Measurements from ENCODE around the gene EGF.
"Not testable (repeated sequence)": the region's sequence is repeated elsewhere in the genome, so short reads cannot be mapped to it uniquely, and the experiment has no call there.

EGF gene

DNA sequence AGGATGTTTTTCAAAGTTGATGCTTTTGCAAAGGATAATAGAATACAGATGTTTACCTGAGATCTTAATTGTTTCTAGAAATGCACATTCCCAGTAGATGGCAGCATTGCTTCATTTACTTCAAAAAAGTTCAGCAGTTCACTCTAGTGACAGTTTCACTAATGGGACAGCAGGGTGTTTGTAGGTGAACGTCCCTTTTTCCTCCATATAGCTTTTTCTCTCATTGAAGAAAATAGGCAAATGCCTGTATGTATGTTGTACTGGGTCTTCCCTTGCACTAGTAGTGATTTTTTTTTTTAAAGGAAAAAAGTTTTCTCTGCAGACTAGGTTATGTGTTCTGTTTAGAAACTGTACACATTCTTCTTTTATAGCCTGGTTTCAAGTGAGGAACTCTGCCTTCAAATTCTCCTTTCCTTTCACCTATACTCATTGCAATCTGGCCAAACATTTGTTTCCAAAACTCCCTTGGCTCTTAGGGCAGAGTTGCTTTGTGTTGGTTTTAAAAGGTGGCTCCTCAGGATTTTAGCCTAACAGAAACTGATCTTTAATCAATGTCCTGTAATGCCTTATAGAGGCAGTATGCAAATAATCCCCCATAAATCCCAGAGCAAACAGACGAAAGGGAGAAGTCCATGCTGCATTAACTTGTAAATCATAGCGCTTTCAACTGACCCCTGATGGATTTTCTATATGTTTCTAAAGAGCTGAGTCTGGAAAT, 86.3 kb downstream of the EGF start:
- no peak for DNase-seq

DNA sequence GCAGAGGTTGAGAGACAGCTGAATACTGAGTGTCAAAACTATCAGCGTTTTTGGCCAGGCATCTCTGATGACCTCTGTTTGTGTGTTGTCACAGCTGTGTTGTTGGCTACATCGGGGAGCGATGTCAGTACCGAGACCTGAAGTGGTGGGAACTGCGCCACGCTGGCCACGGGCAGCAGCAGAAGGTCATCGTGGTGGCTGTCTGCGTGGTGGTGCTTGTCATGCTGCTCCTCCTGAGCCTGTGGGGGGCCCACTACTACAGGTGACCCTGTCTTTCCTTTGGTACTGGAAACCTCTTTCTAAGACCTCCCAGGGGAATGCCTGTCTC, 86.9 kb downstream of the EGF start:
- DNase-seq = no peak

DNA sequence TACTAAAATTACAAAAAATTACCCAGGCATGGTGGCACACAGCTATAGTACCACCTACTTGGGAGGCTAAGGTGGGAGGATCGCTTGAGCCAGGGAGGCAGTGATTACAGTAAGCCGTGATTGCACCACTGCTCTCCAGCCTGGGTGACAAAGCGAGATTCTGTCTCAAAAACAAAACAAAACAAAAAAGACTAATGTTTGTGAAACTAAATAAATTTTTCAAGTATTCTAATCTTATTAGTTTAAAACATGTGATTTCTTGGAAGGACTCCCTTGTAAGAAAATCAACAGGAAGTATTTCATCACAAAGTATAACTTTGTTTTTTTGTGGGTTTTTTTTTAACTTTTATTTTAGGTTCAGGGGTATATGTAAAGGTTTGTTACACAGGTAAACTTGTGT, 89.6 kb downstream of the EGF start:
- DNase-seq = no peak

DNA sequence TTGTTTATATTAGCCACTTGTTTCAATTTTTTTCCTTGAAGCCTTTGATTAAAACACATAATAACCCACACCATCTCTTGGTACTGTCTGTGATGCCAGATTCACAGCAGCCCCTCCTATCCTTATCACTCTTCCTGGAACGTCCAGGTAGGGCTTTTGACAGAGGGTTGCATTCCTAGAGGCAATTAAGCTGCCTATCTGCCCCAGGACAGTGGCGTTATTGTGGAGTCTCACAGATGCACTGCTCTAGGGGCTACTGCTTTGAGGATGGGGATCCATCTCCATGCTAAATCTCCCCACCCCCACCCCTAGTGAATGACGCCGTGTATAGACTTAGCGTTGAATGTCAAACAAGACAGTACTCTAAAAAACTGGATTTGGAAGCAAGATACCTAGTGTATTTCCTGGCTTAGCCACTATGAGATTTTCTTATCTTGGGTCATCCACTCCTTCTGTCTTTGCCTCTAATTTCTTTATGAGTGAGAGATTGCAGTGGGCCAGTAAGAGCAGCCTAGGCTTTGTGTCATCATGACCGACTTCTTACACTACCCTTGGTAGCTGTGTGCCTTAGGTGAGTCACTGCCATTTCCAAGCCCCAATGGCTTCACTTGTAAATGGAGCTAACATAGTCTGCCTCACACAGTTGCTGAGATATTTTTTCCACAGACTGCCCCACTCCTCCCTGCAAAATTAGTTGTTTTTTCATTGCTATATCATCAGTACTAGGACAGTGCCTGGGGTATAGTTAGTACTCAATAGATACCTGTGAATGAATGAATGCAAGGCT, 90.9 kb downstream of the EGF start:
- no peak for DNase-seq

DNA sequence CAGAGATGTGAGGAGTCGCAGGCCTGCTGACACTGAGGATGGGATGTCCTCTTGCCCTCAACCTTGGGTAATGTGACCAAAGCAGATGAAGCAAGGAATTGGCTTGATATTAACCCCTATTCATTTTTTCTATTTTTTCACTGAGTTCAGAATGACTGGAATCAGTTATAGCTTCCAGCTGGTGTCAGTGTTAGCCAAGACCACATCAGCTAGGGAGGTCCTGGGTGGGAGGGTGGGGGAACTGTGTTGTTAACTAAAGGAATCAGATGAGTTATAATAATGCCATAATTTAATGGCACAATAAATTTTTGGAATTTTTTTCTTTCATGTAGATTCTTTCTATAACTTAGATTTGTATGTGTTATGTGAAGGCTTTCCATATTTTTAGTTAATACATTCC, 91.9 kb downstream of the EGF start:
- no peak for DNase-seq

DNA sequence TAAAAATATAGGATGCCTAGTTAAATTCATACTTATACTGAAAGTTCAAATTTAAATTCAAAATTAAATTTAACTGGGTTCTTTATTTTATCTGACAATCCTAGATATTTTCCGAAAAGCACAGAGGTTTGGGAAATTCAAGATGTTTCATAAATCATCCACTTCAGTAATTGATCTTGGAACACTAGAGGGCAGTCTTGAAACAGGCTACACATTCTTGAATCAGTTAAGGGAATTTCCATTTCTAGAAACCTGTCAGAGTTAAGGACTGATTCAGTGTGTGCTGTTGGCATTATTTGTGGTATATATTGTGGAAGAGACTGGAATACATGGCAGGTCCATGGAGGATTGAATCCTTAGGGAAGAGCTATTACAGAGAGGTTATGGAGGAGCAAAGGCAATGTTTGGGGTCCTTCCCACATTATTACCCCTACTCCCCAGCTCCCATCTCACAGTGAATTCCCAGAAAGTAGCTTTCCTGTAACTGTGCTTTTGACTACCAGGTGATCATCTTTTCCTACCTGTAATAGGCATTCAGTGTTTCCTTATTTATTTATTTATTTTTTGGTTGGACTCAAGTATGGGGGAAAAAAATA, 92.9 kb downstream of the EGF start:
- peak in 1 of 14 donors; percentile 5 for DNase-seq

DNA sequence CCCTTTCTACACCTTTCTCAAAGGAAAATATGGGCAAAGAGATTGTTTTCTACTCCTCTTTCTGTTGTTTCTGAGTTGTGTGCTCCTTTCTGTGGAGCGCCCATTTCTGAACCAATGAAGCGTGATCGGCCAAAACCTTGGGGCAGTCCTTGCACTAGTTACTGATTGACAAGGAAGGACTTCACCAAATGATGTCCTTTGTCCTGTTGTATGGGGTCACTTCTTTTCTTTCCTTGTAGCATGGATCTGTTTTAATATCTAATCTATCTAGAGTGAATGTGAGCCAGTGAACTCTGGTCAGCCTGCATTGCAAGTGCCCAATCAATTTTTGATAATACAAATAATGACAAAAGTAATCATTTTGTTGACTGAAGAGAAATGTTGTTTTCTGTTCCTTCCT, 94.5 kb downstream of the EGF start:
- no peak for DNase-seq

DNA sequence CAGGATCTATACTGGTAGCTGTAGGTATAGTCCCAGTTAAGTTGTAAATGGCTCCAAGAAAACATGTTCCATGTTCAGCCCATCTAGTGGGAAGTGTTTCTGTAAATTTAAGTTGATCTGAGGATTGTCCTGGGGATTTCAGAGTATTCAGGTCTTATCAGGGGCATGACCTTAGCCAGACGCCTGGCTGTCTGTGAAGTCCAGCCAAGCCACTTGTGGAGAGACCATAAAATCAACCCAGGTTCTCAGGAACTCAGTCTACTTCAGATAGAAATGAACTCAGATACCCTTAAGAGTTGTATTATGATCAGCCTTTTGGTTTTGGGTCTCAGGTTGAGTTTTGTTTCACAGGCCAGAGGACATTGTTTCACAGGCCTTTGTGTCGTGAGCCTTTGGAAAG, 95.9 kb downstream of the EGF start:
- no peak for DNase-seq

DNA sequence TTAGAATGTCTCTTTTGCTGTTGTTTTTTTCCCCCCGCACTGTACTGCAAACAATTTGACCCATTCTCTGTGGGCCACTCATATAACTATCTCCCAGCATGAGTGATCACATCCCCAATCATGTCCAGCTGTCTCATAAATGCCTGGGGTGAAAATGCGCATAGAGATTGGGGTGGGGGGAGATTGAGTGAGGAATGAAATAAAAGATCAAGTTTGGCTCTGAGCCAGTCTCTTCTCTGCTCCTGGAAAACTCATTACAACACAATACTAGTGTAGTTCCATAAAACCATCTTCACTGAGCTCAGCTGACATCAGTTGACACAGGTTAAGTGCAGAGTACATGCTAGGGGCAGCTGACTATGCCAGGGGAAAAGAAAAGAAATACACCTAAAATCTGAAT, 96.9 kb downstream of the EGF start:
- no peak for DNase-seq

DNA sequence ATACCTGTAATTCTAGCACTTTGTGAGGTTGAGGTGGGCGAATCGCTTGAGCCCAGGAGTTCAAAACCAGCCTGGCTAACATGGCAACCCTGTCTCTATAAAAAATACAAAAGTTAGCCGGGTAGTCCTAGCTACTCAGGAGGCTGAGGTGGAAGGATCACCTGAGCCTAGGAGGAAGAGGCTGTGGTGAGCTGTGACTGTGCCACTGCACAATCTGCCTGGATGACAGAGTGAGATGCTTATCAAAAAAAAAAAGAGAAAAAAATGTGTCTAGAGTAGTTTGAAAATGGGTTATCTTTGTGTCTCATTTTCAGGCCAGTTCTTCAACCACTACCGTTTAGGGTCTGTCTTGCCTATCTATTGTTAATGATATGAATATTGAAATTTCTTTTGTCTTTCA, 98.1 kb downstream of the EGF start:
- DNase-seq = no peak

DNA sequence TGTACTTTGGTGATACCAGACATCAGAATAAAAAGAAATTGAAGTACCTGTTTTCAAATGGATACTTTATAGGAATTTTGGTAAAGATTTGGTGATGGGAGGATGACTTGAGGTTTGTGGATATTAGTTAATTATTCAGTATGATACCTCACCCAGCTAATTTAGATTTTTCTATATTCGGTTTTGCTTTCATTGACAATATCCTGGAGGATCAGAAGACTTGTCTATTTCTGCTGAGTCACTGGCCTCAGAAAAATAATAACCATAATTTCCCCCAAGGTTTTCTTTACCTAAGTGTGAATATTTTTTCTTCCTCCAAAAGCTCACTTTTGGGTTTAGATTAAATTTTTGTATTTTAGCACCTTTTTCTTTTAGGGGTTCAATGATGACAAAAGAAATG, 100.2 kb downstream of the EGF start:
- DNase-seq = no peak

DNA sequence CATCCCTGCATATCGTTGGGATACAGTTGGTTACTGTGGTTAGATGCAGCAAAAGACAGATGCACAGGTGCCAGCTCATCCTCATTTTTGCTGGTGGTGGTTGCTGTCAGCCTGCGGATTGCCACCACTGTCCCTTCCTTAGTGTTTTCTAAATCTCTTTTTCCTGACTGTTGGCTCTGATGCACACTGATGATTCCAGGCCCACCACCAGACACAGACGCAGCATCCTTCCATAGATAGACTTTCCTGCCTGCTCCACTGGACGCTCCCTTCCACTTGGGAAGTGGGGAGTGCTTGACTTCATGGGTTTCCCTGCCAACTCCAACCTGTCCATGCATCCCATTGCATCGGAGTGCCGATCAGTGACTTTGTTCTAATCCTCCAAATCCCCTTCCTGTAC, 101.5 kb downstream of the EGF start:
- no peak for DNase-seq

DNA sequence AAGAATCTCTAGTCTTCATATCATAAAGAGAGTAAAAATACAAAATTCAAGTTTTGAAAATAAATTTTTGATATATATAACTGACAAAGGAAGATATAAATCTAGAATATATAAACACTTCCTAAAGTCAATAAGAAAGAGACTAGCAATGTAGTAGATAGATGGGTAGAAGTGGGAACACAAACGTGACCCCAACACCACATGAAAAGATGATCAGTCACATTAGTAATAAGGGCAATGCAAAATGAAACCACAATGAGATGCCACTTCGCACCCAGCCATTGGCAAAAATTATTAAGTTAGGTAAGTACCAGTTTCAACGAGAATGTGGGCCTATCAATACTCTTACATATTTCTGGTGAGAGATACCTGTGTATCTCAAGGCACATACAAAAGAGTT, 106.5 kb downstream of the EGF start:
- DNase-seq = no peak

DNA sequence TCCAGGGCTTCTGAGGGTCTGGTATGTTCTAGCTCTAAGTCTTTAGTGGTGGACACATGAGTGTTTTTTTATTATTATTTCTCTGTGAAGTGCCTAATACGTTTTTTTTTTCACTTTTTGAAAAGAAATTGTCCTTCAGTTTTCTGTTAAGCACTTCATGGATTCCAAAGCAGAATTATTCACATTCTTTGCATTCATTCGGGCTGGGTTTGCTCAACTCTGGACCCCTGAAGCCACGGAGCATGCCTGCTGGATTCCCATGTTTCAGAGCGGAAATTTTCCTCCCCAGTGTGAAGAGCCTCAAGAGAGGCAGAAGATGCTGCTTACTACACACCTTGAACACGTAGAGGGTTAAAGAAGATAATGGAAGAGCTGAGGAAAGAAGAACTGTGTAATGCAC, 107.5 kb downstream of the EGF start:
- no peak for DNase-seq

DNA sequence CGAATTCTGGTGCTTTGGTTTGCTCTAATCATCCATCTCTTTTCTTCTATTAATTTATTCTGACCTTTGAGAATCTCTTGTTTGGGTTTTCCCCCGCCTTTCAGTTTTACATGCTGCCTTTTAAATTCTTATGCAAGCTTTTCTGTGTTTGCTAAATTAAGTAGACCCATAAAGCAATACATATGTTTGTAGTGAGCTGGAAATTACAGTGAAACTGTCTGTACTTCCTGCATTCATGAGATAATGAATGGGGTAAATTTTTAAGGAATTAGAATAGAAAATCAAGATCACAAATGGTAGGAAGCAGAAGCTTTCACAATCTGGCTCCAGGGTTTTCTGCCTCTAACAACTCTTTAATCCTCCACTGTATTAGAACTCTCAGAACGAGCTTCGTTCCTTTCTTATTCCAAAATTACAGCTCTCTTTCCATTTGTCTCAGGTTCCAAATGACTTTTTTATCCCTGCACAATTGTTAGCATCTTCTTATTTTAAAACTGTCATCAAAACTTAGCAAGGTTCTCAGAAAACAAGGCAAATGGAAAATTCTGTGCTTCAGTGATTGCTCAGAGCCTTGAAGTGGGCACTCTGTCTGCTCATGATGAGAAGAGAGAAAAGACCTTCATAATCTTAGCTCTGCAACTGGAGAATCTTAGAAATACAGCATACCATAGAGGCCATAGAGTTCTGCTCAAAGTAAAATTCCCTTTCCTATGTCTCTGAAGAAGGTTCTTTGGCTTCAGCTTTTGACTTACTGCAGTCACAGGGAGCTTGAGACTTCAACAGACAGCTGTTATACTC, 108.2 kb downstream of the EGF start:
- DNase-seq = no peak

DNA sequence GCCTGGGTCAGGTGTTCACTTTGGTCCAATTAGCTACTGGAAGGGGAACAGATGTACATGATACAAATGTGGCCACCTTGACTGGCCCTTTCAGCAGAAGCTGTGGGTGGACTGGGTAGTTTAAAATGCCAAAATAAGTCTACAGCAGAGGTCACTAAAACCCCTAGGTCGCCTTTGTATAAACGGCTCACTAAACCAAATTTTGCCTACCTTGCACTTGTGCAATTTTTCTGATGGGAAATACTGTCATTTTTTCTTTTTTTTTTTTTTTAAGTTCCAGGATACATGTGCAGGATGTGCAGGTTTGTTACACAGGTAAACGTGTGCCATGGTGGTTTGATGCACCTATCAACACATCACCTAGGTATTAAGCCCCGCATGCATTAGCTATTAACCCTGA, 109.8 kb downstream of the EGF start:
- no peak for DNase-seq

DNA sequence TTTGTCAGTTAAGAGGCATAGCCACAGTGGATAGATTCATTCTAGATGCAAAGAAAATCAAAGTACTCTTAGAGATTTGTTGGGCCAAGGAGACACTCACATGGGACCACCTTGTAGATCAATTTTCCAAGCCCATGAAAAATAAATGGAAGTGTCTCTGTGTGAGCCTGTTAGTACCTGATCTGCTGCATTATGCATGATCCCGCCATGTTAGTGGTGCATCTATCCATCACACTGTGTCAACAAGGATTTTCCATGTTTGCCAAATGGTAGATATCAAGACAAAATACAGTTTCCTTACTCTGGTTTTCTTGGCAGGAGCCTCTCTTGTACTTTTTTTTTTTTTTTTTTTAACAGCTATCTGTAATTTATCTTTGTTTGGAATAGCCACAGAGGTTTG, 112.4 kb downstream of the EGF start:
- DNase-seq = no peak

DNA sequence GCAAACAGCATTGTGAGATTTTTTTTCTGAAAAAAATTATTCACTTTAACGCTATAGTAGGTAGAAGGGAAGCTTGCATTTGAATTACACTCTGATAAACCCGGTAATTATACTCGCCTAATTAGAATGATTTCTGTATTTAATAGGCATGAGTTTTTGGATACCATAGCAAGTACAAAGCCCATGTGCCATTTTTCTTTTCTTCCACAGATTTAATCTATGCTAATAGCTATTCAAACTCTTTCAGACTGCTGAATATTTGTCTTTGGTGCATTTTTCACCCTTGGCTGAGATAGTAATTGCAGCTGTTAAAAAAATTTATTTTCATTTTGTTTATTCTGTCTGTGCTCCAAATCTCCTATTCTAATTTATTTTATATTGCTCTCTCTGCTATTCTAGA, 113.0 kb downstream of the EGF start:
- no peak for DNase-seq

DNA sequence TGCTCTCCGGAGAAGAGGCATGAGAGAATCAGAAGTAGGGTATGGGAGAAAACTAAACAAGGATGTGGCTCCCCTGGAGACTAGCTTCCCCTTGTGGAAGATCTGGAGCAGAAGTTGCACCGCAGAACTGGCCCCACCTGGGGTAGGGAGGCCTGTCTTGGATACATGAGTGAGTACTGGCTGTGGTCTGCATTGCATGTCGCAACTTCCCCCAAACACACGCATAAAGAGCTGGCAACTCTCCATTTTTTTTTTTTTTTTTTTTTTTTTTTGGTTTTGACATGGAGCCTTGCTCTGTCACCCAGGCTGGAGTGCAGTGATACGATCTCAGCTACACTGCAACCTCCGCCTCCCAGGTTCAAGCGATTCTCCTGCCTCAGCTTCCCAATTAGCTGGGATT, 119.9 kb downstream of the EGF start:
- no peak for DNase-seq

DNA sequence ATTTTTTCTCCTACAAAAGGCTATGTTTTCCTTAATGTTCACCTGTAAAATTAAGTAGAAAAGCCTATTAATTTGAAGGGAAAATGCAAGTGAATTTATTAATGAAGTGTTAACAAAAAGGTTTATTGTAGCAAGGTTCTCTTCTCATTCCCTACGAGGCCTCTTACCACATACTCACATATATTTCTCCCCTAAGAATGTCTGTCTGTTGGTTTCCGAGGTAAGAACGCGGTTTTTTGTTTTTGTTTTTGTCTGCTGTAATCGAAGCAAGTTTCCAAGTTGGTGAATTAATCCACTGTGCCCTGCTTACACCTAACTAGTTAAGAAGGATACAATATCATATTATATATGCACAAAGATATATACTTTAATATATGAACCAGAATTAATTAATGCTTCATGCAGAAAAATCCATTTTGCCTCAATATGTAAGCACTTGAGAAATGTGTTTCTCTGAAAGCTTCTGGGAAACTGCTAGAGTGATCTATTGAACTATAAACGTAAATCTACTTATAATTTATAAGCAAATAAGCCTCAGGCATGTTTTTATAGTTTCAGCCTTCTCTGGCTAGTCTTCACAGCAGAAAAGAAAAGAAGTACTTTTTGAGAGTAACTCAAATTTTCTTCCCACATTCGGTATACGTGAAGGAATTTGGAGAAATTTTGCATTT, 120.8 kb downstream of the EGF start:
- DNase-seq = no peak

DNA sequence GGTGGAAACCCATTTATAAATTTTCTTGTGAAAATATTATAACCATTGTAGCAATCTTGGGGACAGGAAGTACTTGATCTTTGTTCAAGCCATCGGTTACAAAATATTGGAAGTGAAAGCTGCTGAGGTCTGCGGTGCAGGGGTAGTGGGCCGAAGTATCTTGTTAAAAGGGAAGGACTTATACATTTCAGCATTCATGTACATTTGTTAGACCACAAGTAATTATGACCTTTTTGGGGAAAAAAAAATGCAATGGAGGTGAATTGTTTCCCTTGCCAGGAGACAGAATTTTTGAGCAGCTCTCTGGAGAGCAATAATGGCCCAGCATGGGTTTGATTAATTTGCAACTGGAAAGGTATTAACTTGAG, 121.3 kb downstream of the EGF start:
- DNase-seq = no peak

DNA sequence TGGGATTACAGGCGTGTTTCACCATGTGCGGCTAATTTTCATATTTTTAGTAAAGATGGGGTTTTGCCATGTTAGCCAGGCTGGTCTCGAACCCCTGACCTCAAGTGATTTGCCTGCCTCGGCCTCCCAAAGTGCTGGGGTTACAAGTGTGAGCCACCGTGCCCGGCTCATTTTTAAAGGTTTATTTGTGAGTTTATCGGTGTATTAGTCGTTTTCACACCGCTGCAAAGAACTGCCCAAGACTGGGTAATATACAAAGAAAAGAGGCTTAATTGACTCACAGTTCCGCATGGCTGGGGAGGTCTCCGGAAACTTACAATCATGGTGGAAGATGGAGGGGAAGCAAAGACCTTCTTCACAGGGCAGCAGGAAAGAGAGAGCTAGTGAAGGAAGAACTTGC, 126.5 kb downstream of the EGF start:
- DNase-seq = not testable (repeated sequence)

DNA sequence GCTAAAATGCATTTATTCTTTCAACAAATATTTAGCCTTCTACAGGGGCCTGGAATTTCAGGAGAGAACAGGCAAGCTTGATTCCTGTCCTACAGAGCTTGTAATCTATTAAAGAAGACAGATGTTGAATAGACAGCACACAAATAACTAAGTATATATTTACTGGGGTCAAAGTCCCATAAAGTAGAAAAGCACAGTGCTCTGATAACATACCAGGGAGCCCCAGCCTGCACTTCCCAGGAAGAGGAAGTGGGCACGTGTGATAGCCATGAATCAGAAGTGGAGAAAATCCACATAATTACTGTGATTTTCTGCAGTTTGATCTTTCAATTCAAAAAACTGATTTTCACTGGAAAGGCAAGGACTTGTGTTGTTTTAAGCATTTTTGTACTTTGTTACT, 129.1 kb downstream of the EGF start:
- no peak for DNase-seq

All from C1 segment of cervical spinal cord (tissue), 14 donors.